IPS-18c (cell line): ENCODE measurements around the gene MXRA8.
"Not testable (repeated sequence)": the region's sequence is repeated elsewhere in the genome, so short reads cannot be mapped to it uniquely, and the experiment has no call there.

ENCODE experiments used
- H3K4me3 ChIP-seq: 2 replicates; pipeline ENCODE4 v1.7.0; 2013; ENCODE audit warnings: low read depth, mild to moderate bottlenecking, low read length, moderate library complexity; ENCODE audit not compliant: insufficient read depth
- H3K9me3 ChIP-seq: one replicate; pipeline ENCODE4 v1.6.1; 2013; ENCODE audit warnings: mild to moderate bottlenecking, low read length, moderate library complexity; ENCODE audit not compliant: control insufficient read depth, insufficient read depth

MXRA8 gene

GRCh38 chr1:1373815-1374588 is 15.6 kb upstream of the MXRA8 start:
- Histone ChIP-seq H3K4me3 (peak overlapping the region; percentile 88), H3K9me3 (peaks cover 2% of the 10 kb centered on the region)

- Histone ChIP-seq H3K9me3 (peaks cover 2% of the 10 kb centered on the region), H3K4me3 (no peak overlapping the region)
Observed at GRCh38 chr1:1373051-1373814, 14.9 kb upstream of the MXRA8 start.

DNA sequence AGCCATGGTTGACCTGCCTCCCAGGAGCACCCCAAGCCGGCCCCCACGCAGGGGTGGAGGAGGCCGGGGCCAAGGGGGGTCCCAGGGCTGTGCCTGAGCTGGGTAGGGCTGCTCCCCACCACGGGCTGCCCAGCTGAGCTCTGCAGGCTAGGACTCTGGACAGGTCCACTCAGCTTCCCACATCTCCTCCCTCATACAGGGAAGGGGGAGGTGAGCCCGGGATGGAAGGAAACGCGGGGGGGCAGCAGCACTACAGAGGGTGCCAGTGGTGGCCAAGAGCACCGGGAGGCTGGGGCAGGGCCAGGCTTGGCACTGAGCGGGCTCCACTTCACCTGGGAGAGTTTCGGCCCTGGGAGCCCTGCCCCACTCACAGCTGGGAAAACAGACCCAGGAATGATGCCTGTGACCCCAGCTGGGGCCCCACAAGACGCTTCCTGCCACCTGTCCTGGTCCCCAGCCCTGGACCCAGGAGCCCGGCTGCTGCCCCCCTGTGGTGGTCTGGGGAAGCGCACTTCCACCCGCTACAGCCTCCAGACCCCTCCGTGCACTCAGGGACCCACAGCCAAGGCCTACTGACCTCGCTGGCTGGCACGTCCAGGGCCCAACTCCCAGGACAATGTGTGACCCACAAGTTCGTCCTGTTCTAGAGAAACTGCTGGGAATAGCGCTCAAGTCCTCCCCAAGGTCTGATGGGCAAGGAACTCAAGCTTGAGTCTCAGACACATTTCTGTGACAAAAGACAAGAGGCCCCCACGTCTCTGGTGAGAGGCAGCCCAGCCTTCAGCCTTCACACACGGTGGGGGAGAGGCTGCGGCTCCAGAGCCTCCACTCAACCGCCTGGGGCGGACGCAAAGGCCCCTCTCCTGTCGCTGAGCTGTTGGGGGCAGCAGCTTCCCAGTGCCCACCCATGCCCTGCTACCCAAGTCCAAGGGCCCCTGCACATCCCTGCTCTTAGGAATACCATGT is 13.7 kb upstream of the MXRA8 start:
- Histone ChIP-seq H3K9me3 (peaks cover 2% of the 10 kb centered on the region), H3K4me3 (no peak overlapping the region)

GRCh38 chr1:1371364-1371745 is 13.0 kb upstream of the MXRA8 start:
- Histone ChIP-seq H3K4me3 (no peak overlapping the region), H3K9me3 (peaks cover 2% of the 10 kb centered on the region)

DNA sequence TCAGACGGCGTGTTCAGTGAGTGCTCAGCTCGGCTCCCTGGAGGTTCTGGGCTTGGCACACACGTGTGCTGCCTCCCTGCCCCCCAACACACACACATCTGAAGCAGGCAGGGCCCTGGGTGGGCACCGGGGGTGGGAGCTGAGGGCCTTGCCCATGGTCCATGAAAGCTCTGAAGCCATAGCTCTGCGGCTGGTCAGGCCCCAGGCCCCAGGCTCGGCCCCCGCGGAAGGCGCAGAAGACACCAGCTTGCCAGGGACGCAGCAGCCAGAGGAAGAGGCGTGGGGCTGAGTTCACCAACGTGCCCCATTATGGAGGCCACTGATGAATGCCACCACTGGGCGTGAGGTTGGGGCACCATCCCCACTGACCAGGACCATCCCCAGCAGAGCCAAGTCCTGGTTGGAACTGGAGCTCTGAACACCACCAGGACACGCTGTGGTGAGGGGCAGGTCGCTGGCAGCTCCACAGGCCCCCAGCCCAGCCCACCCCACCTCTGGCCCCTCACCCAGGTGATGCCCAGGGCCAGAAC is 12.5 kb upstream of the MXRA8 start:
- peaks cover 2% of the 10 kb centered on the region for H3K9me3 ChIP-seq
- no peak overlapping the region for H3K4me3 ChIP-seq

- H3K9me3 ChIP-seq, H3K4me3 ChIP-seq: not testable (repeated sequence)
Observed at GRCh38 chr1:1370094-1370493, 11.7 kb upstream of the MXRA8 start.

DNA sequence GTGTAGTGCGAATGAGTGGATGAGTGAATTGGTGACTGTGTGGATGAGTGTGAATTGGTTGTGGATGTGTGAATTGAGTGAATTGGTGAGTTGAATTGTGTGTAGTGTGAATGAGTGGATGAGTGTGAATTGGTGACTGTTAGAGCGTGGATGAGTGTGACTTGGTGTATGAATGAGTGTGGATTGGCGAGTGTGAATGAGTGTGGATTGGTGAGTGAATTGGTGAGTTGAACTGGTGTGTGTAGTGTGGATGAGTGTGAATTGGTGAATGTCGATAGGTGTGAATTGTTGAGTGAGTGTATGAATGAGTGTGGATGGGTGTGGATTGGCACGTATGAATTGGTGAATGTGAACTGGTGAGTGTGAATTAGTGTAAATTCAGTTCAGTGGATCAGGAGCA is 9.0 kb upstream of the MXRA8 start:
- Histone ChIP-seq H3K9me3 (no peaks in the 10 kb centered on the region), H3K4me3 (no peak overlapping the region)

DNA sequence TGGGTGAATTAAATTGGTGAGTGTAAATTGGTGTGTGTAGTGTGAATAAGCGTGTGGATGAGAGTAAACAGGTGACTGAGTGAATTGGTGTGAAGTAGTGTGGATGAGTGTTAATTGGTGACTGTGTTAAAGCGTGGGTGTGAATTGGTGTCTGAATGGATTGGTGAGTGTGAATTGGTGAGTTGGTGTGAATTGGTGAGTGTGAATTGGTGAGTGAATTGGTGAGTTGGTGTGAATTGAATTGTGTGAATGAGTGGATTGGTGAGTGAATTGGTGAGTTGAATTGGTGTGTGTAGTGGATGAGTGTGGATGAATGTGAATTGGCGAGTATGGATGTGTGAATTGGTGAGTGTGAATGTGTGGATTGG is 8.3 kb upstream of the MXRA8 start:
- H3K4me3 ChIP-seq, result no peak overlapping the region
- no peaks in the 10 kb centered on the region for H3K9me3 ChIP-seq

- H3K9me3 ChIP-seq, result no peaks in the 10 kb centered on the region
- no peak overlapping the region for H3K4me3 ChIP-seq
Observed at GRCh38 chr1:1365875-1366698, 7.7 kb upstream of the MXRA8 start.

GRCh38 chr1:1364266-1364665 is 5.9 kb upstream of the MXRA8 start:
- no peak overlapping the region for H3K4me3 ChIP-seq
- H3K9me3 ChIP-seq, result no peaks in the 10 kb centered on the region

DNA sequence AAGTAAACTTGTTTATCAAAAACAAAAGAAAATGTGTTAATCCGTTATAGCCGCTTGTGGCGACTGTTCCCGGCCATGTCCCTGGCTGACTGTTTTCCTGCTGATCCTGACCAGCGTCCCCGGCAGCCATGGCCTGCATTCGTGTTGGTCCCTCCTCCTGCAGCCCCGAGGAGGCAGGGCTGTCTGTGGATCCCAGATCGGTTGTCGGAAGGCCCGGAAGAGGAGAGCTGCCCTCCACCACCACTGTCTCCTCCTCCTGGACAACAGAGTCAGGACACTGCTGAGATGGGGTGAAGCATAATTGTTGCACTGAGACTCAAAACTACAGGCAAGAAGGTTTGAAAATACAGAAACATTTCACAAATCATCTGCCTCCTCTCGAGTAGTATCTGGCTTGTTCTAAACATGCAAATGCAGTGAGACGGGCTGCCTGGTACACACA is 3.6 kb upstream of the MXRA8 start:
- no peaks in the 10 kb centered on the region for H3K9me3 ChIP-seq
- no peak overlapping the region for H3K4me3 ChIP-seq

- Histone ChIP-seq H3K9me3 (no peaks in the 10 kb centered on the region), H3K4me3 (no peak overlapping the region)
Observed at GRCh38 chr1:1361233-1361981, 3.1 kb upstream of the MXRA8 start.

- H3K4me3 ChIP-seq, result no peak overlapping the region
Observed at GRCh38 chr1:1360506-1361169, 2.3 kb upstream of the MXRA8 start.

GRCh38 chr1:1359664-1360468 is 1.5 kb upstream of the MXRA8 start:
- no peak overlapping the region for H3K4me3 ChIP-seq

More at GRCh38 chr1:1360506-1361169, 2.3 kb upstream of the MXRA8 start:
- no peaks in the 10 kb centered on the region for H3K9me3 ChIP-seq

GRCh38 chr1:1359308-1359663 is 931 bp upstream of the MXRA8 start:
- Histone ChIP-seq H3K4me3 (no peak overlapping the region), H3K9me3 (no peaks in the 10 kb centered on the region)

More at GRCh38 chr1:1359664-1360468, 1.5 kb upstream of the MXRA8 start:
- no peaks in the 10 kb centered on the region for H3K9me3 ChIP-seq
